ENCODE measurements around the gene CHMP2A. TPM values are rescaled to one million over a fixed set of nuclear protein-coding genes. Genes with fewer than 3 reads are reported as not detected.

Gene CHMP2A
- total and polyA plus RNA-seq, 2 of the 4 experiments (the other 2 are of a cell fraction): 105 to 183 TPM

DNA sequence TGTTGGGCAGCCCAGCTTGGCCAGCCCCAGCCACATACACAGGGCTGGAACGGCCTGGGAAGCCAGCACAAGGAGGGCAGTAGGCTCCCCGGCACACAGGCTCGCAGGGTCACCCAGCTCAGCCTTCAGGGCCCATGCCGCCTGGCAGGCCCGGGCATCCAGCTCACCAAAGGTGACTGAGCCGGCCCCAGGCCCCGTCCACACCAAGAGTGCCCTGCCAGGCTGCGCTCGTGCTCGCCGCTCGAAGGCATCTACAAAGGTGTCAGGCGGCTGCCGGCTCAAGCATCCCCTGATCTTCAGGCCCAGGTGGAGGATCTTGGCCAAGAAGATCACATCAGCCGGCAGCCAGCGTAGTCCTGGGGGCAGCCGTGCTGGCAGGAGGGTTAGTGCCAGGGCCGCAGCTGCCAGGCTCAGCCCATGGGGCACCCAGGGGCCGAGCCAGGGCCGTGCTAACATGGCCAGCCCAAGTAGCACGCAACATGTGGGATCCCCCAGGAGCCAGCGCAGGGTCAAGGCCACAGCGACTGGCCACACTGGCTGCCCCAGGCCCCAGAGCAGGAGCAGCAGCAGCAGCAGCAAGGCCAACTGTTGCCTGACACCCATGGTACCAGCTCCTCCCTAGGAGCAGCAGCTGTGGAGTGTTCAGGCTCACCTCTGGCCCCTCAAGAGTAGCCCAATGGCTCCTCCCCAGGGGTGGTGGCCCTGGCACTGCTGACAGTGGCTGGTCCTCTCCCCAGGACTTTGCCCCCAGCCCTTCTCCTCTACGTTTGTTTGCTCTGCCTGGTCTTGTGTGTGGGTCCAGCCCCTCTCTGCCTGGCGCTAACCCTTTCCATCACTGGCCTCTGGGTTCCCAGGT lies 43.3 kb downstream of the CHMP2A start, which contains the start of gene SLC27A5:
Gene SLC27A5, minus strand, starts transcription at position 640 of the 856 bp plus-strand sequence. Its CDS starts 37 bp downstream, at position 603.
- POLR2A ChIA-PET (ENCODE audit: unreplicated experiment): no interaction called here
- WGBS, 2 experiments (ENCODE audit: extremely low coverage in 2 of 2, insufficient read length in 1 of 2): 94% methylated on average over 24 of the region's 25 CpGs; no CpG with 5 or more reads in 1 of the 2 experiments
- H3K56ac ChIP-seq (ENCODE audit: extremely low read depth, insufficient read depth, low read length): no peak within 1 kb of the TSS

More for the DNA sequence above, 43.3 kb downstream of the CHMP2A start, which contains the start of gene SLC27A5:
- Histone ChIP-seq H3K18ac (ENCODE audit: low read depth, low read length) (no peak within 1 kb of the TSS), H3K4me2 (ENCODE audit: low read depth, low read length) (no peak within 1 kb of the TSS), H4K20me1 (ENCODE audit: insufficient read depth, low read length) (0 out of 2 replicates have a peak, but pooled peaks cover 7% of the 10 kb centered on the region), H3K23ac (ENCODE audit: low read depth, low read length) (no peak within 1 kb of the TSS), H2AK5ac (ENCODE audit: low read depth, low read length) (no peak within 1 kb of the TSS), H4K8ac (ENCODE audit: low read depth in 2 of 2, low read length in 2 of 2) (no peak within 1 kb of the TSS), H4K5ac (ENCODE audit: low read depth, low read length) (no peak within 1 kb of the TSS), H2BK15ac (ENCODE audit: low read depth, low read length) (no peak within 1 kb of the TSS), H3K9me1 (ENCODE audit: insufficient read depth, low read length) (no peaks in the 10 kb centered on the region), H3K4me1 (ENCODE audit: control insufficient read depth, insufficient read depth, low read length) (no peaks in the 10 kb centered on the region), H3K4me3 (ENCODE audit: insufficient read depth, low read depth, low read length) (no peak within 1 kb of the TSS), H2BK5ac (ENCODE audit: low read depth, low read length, poor library complexity, severe bottlenecking) (no peak within 1 kb of the TSS), H3K36me3 (ENCODE audit: control insufficient read depth, insufficient read depth, low read length) (peaks cover 13% of the 10 kb centered on the region), H3K9ac (ENCODE audit: low read depth, low read length) (no peak within 1 kb of the TSS), H3K27ac (ENCODE audit: insufficient read depth, low read length) (no peak within 1 kb of the TSS), H3K27me3 (ENCODE audit: control insufficient read depth, insufficient read depth, low read length) (no peaks in the 10 kb centered on the region), H2AK9ac (replicated peaks; ENCODE audit: low read depth, low read length, poor library complexity) (peak within 1 kb of the TSS; percentile 31), H2BK120ac (ENCODE audit: low read depth, low read length) (no peak within 1 kb of the TSS), H4K91ac (ENCODE audit: insufficient read depth, low read depth, low read length) (no peak within 1 kb of the TSS), H3K4ac (ENCODE audit: low read depth, low read length) (no peak within 1 kb of the TSS), H3K79me1 (ENCODE audit: low read depth in 1 of 2, low read length in 2 of 2) (peaks cover 4 to 40% of the 10 kb centered on the region in 2 experiments; a peak in 3 of 4 replicates), H3K14ac (replicated peaks; ENCODE audit: low read depth, low read length) (no peak within 1 kb of the TSS), H2AFZ (replicated peaks; ENCODE audit: low read length, poor library complexity) (no peak within 1 kb of the TSS), H3K9me3 (ENCODE audit: control insufficient read depth, insufficient read depth, low read length) (peaks cover 2% of the 10 kb centered on the region; the same call in 1 of the 2 replicates), H2BK20ac (ENCODE audit: low read depth, low read length) (no peak within 1 kb of the TSS)
- TF ChIP-seq BHLHE40 (IDR thresholded peaks at IDR 0.05; ENCODE audit: low read depth, low read length): no peak
- no peak for TF ChIP-seq NFE2L2 (IDR thresholded peaks at IDR 0.05; ENCODE audit: low read depth, low read length)
- in situ Hi-C loops (cut with MboI; ENCODE audit: low sequenced_read_pairs): no loop called here
- BruUV-seq (replicated peaks): no TSS peak
- intact Hi-C loops (cut with micrococcal nuclease): no loop called here
- ATAC-seq (ENCODE audit: low read depth) (no peak), DNase-seq (no peak)
- dilution Hi-C loops (cut with HindIII; ENCODE audit: low sequenced_read_pairs, unreplicated experiment): no loop called here
- CTCF ChIA-PET: no interaction called here
